Smooth muscle cell (in vitro differentiated cells): ENCODE results near the gene TBPL2. TPM values are rescaled to one million over a fixed set of nuclear protein-coding genes. Genes with fewer than 3 reads are reported as not detected.

Source experiments
- DNase-seq: peaks from one replicate; lab custom pipeline; 2025; ENCODE audit not compliant: unreplicated experiment; lab: John Stamatoyannopoulos, UW
- H2AFZ ChIP-seq: fragments of 200-600 bp; sonication (generic); 2 replicates; pipeline ENCODE4 v1.6.0; 2016; ENCODE audit warnings: antibody characterized with exemption, low read depth, mild to moderate bottlenecking
- H3F3A ChIP-seq: fragments of 200-600 bp; sonication (generic); 2 replicates; pipeline ENCODE4 v1.6.0; 2017; ENCODE audit warnings: antibody characterized with exemption, low read depth
- H3K27ac ChIP-seq: fragments of 200-600 bp; sonication (generic); 2 replicates; pipeline ENCODE4 v1.5.1; 2016; ENCODE audit warnings: low read depth, mild to moderate bottlenecking
- H3K27me3 ChIP-seq: fragments of 200-600 bp; sonication (generic); 2 replicates; pipeline ENCODE4 v1.6.1; 2016; ENCODE audit warnings: low read depth, mild to moderate bottlenecking
- H3K36me3 ChIP-seq: fragments of 200-600 bp; sonication (generic); 2 replicates; pipeline ENCODE4 v1.5.1; 2016; ENCODE audit warnings: low read depth
- H3K4me1 ChIP-seq: fragments of 200-600 bp; sonication (generic); 2 replicates; pipeline ENCODE4 v1.5.1; 2016; ENCODE audit warnings: low read depth
- H3K4me2 ChIP-seq: fragments of 200-600 bp; sonication (generic); 2 replicates; pipeline ENCODE4 v1.6.0; 2016; ENCODE audit warnings: mild to moderate bottlenecking
- H3K4me3 ChIP-seq: fragments of 200-600 bp; sonication (generic); 2 replicates; pipeline ENCODE4 v1.5.1; 2016; ENCODE audit warnings: mild to moderate bottlenecking
- H3K79me2 ChIP-seq: fragments of 200-600 bp; sonication (generic); 2 replicates; pipeline ENCODE4 v1.6.0; 2016; ENCODE audit warnings: low read depth, mild to moderate bottlenecking
- H3K9ac ChIP-seq: fragments of 200-600 bp; sonication (generic); 2 replicates; pipeline ENCODE4 v1.6.0; 2016; ENCODE audit warnings: low read depth
- H3K9me3 ChIP-seq: fragments of 200-600 bp; sonication (generic); replicated peaks from 2 replicates; pipeline ENCODE4 v1.5.1; 2016; ENCODE audit warnings: low read depth
- H4K20me1 ChIP-seq: fragments of 200-600 bp; sonication (generic); 2 replicates; pipeline ENCODE4 v1.6.0; 2016; ENCODE audit warnings: low read depth
- CTCF ChIP-seq: fragments of 200-600 bp; sonication (generic); IDR thresholded peaks from 2 replicates; pipeline ENCODE4 v1.5.1; 2017; ENCODE audit warnings: borderline replicate concordance, mild to moderate bottlenecking, antibody characterized with exemption; ENCODE audit not compliant: insufficient read depth, poor library complexity, severe bottlenecking
- WGBS: methylation state at CpG from one replicate; pipeline ENCODE4 v1.1.7; 2016; ENCODE audit warnings: low lambda C conversion rate; 5-methylcytosine and 5-hydroxymethylcytosine counted together
- polyA plus RNA-seq: library from polyadenylated mRNA; unstranded; fragments of >200 nt; fragmentation: Nextera tagmentation; extraction: Ambion mirVana; gene quantifications from 2 replicates; pipeline ENCODE4 v1.2.1, GENCODE V29; 2016
- total RNA-seq: library from RNA; depleted of rRNA; stranded (reverse); fragments of >200 nt; gene quantifications from 2 replicates; pipeline ENCODE4 v1.2.3, GENCODE V29; 2014

The TBPL2 gene
- total and polyA plus RNA-seq, 2 experiments from 2014 or later = not detected

GRCh38 chr14:55448141-55448614 lies 7.8 kb upstream of the TBPL2 start:
- Histone ChIP-seq H3F3A (peaks cover 15% of the 10 kb centered on the region), H3K9ac (no peak overlapping the region), H2AFZ (no peak overlapping the region), H3K27ac (peak overlapping the region; percentile 71), H3K4me2 (peak overlapping the region; percentile 61), H4K20me1 (no peaks in the 10 kb centered on the region), H3K4me3 (no peak overlapping the region), H3K79me2 (no peaks in the 10 kb centered on the region), H3K27me3 (no peaks in the 10 kb centered on the region), H3K4me1 (peaks cover 4% of the 10 kb centered on the region), H3K9me3 (no peaks in the 10 kb centered on the region), H3K36me3 (no peaks in the 10 kb centered on the region)
- WGBS = 0% methylated on average over 3 of the region's 3 CpGs
- TF ChIP-seq CTCF = no peak
- no peak for DNase-seq

- H3K9me3 ChIP-seq = no peaks in the 10 kb centered on the region
- H3K27ac ChIP-seq = peak overlapping the region; percentile 71
- no peaks in the 10 kb centered on the region for H3K79me2 ChIP-seq
- no peaks in the 10 kb centered on the region for H4K20me1 ChIP-seq
- no peaks in the 10 kb centered on the region for H3K36me3 ChIP-seq
- no peak for DNase-seq
- no peak for TF ChIP-seq CTCF
- H3K27me3 ChIP-seq = no peaks in the 10 kb centered on the region
- H3K4me3 ChIP-seq = no peak overlapping the region
- 68% methylated on average over 2 of the region's 2 CpGs for whole genome bisulfite sequencing
- peak overlapping the region; percentile 10 for H3K9ac ChIP-seq
- H3K4me1 ChIP-seq = peaks cover 4% of the 10 kb centered on the region
- peak overlapping the region; percentile 51 for H3K4me2 ChIP-seq
- H2AFZ ChIP-seq = no peak overlapping the region
- H3F3A ChIP-seq = peaks cover 15% of the 10 kb centered on the region
These were observed 6.4 kb upstream of the TBPL2 start for GRCh38 chr14:55446833-55447232.

- Histone ChIP-seq H3K4me2 (peak overlapping the region; percentile 51), H3K9me3 (no peaks in the 10 kb centered on the region), H3K4me3 (no peak overlapping the region), H3K9ac (no peak overlapping the region), H3K79me2 (no peaks in the 10 kb centered on the region), H4K20me1 (no peaks in the 10 kb centered on the region), H3K4me1 (peaks cover 4% of the 10 kb centered on the region), H3K27me3 (no peaks in the 10 kb centered on the region), H2AFZ (no peak overlapping the region), H3F3A (peaks cover 15% of the 10 kb centered on the region), H3K27ac (peak overlapping the region; percentile 71), H3K36me3 (no peaks in the 10 kb centered on the region)
- peak; percentile 78 for TF ChIP-seq CTCF
- WGBS = 17% methylated on average over 5 of the region's 5 CpGs
- peak; percentile 12 for DNase-seq
These were observed 5.8 kb upstream of the TBPL2 start for GRCh38 chr14:55446127-55446736.

GRCh38 chr14:55441286-55441685 lies 870 bp upstream of the TBPL2 start:
- no peaks in the 10 kb centered on the region for H3K9me3 ChIP-seq
- H3K36me3 ChIP-seq = no peaks in the 10 kb centered on the region
- no peaks in the 10 kb centered on the region for H3K4me1 ChIP-seq
- H3F3A ChIP-seq = peaks cover under 1% of the 10 kb centered on the region
- H3K27ac ChIP-seq = no peak overlapping the region
- H4K20me1 ChIP-seq = no peaks in the 10 kb centered on the region
- no peak overlapping the region for H3K4me2 ChIP-seq
- no peak for TF ChIP-seq CTCF
- H3K27me3 ChIP-seq = peaks cover 4% of the 10 kb centered on the region
- DNase-seq = no peak
- H2AFZ ChIP-seq = no peak overlapping the region
- no peak overlapping the region for H3K4me3 ChIP-seq
- no peaks in the 10 kb centered on the region for H3K79me2 ChIP-seq
- H3K9ac ChIP-seq = no peak overlapping the region
- WGBS = 84% methylated on average over 9 of the region's 9 CpGs
